Astrocyte (in vitro differentiated cells and primary cell): ENCODE data around the gene IPO11.

Experiments used
- CTCF ChIP-seq: IDR thresholded peaks from 2 replicates; pipeline ENCODE4 v1.5.1; 2011; ENCODE audit warnings: low read depth, mild to moderate bottlenecking, inconsistent platforms, low read length, moderate library complexity; ENCODE audit not compliant: insufficient read depth
- EZH2 ChIP-seq: IDR thresholded peaks from 2 replicates; pipeline ENCODE4 v1.6.1; 2012; ENCODE audit warnings: mild to moderate bottlenecking, low read length, inconsistent platforms; ENCODE audit not compliant: insufficient read depth

GRCh38 chr5:62506659-62507460, 94.3 kb downstream of the IPO11 start:
- no peak for TF ChIP-seq CTCF
- TF ChIP-seq EZH2 = no peak
